Duodenal mucosa (tissue), 2 donors: ENCODE results near the gene FBXW12.

ENCODE experiments used
- H3K27ac ChIP-seq: one replicate; pipeline ENCODE4 v1.7.0; 2013; ENCODE audit warnings: low read depth, low read length
- H3K27me3 ChIP-seq, 2 donors: one replicate each; pipeline ENCODE4 v1.7.0; 2013; ENCODE audit warnings: low read length in 2 of 2, control low read depth in 1 of 2; ENCODE audit not compliant: insufficient read depth in 2 of 2, control insufficient read depth in 1 of 2
- H3K36me3 ChIP-seq, 2 donors: one replicate each; pipeline ENCODE4 v1.7.0; 2013; ENCODE audit warnings: low read length in 2 of 2, control low read depth in 1 of 2; ENCODE audit not compliant: insufficient read depth in 2 of 2, control insufficient read depth in 1 of 2
- H3K4me1 ChIP-seq, 2 donors: one replicate each; pipeline ENCODE4 v1.7.0; 2013; ENCODE audit warnings: low read length in 2 of 2, control low read depth in 1 of 2; ENCODE audit not compliant: insufficient read depth in 2 of 2, control insufficient read depth in 1 of 2
- H3K4me3 ChIP-seq, 2 donors: one replicate each; pipeline ENCODE4 v1.7.0; 2013; ENCODE audit warnings: low read length in 2 of 2, low read depth in 1 of 2
- H3K9ac ChIP-seq, 2 donors: one replicate each; pipeline ENCODE4 v1.7.0; 2013; ENCODE audit warnings: low read length in 2 of 2, low read depth in 1 of 2
- H3K9me3 ChIP-seq, 2 donors: one replicate each; pipeline ENCODE4 v1.7.0; 2013; ENCODE audit warnings: low read length in 2 of 2, control low read depth in 1 of 2; ENCODE audit not compliant: control insufficient read depth in 1 of 2

Gene FBXW12

GRCh38 chr3:48407542-48408099, 35.6 kb downstream of the FBXW12 start:
- Histone ChIP-seq H3K27me3 (no peaks in the 10 kb centered on the region), H3K27ac (no peak overlapping the region), H3K4me1 (no peaks in the 10 kb centered on the region), H3K36me3 (peaks cover 54 to 91% of the 10 kb centered on the region in 2 donors), H3K4me3 (no peak overlapping the region), H3K9me3 (no peaks in the 10 kb centered on the region), H3K9ac (no peak overlapping the region)

- H3K27ac ChIP-seq: no peak overlapping the region
- no peaks in the 10 kb centered on the region for H3K27me3 ChIP-seq
- H3K4me1 ChIP-seq: no peaks in the 10 kb centered on the region
- no peaks in the 10 kb centered on the region for H3K9me3 ChIP-seq
- H3K4me3 ChIP-seq: no peak overlapping the region
- H3K36me3 ChIP-seq: peaks cover 59 to 93% of the 10 kb centered on the region in 2 donors
- no peak overlapping the region for H3K9ac ChIP-seq
Measured at GRCh38 chr3:48408823-48409281, 36.8 kb downstream of the FBXW12 start.

GRCh38 chr3:48409291-48410201, 37.5 kb downstream of the FBXW12 start:
- no peak overlapping the region for H3K9ac ChIP-seq
- H3K9me3 ChIP-seq: no peaks in the 10 kb centered on the region
- H3K4me3 ChIP-seq: no peak overlapping the region
- peaks cover 62 to 93% of the 10 kb centered on the region in 2 donors for H3K36me3 ChIP-seq
- no peak overlapping the region for H3K27ac ChIP-seq
- H3K27me3 ChIP-seq: no peaks in the 10 kb centered on the region
- no peaks in the 10 kb centered on the region for H3K4me1 ChIP-seq

- Histone ChIP-seq H3K27me3 (no peaks in the 10 kb centered on the region), H3K9me3 (no peaks in the 10 kb centered on the region), H3K9ac (no peak overlapping the region), H3K36me3 (peaks cover 65 to 93% of the 10 kb centered on the region in 2 donors), H3K4me1 (no peaks in the 10 kb centered on the region), H3K4me3 (no peak overlapping the region), H3K27ac (no peak overlapping the region)
Measured at GRCh38 chr3:48410205-48411040, 38.4 kb downstream of the FBXW12 start.

GRCh38 chr3:48411041-48411588, 39.1 kb downstream of the FBXW12 start:
- Histone ChIP-seq H3K4me3 (no peak overlapping the region), H3K9ac (no peak overlapping the region), H3K27me3 (no peaks in the 10 kb centered on the region), H3K36me3 (peaks cover 67 to 93% of the 10 kb centered on the region in 2 donors), H3K4me1 (no peaks in the 10 kb centered on the region), H3K27ac (no peak overlapping the region), H3K9me3 (no peaks in the 10 kb centered on the region)

- no peak overlapping the region for H3K9ac ChIP-seq
- H3K36me3 ChIP-seq: peaks cover 64 to 93% of the 10 kb centered on the region in 2 donors
- no peaks in the 10 kb centered on the region for H3K4me1 ChIP-seq
- H3K4me3 ChIP-seq: no peak overlapping the region
- no peak overlapping the region for H3K27ac ChIP-seq
- no peaks in the 10 kb centered on the region for H3K27me3 ChIP-seq
- no peaks in the 10 kb centered on the region for H3K9me3 ChIP-seq
Measured at GRCh38 chr3:48411606-48412374, 39.8 kb downstream of the FBXW12 start.

- peaks cover 64 to 93% of the 10 kb centered on the region in 2 donors for H3K36me3 ChIP-seq
- H3K27me3 ChIP-seq: no peaks in the 10 kb centered on the region
- H3K4me1 ChIP-seq: no peaks in the 10 kb centered on the region
- H3K4me3 ChIP-seq: no peak overlapping the region
- no peak overlapping the region for H3K27ac ChIP-seq
- H3K9ac ChIP-seq: no peak overlapping the region
- H3K9me3 ChIP-seq: no peaks in the 10 kb centered on the region
Measured at GRCh38 chr3:48412375-48413001, 40.5 kb downstream of the FBXW12 start.

- no peak overlapping the region for H3K4me3 ChIP-seq
- no peak overlapping the region for H3K9ac ChIP-seq
- no peak overlapping the region for H3K27ac ChIP-seq
- peaks cover 67 to 97% of the 10 kb centered on the region in 2 donors for H3K36me3 ChIP-seq
- no peaks in the 10 kb centered on the region for H3K4me1 ChIP-seq
- no peaks in the 10 kb centered on the region for H3K9me3 ChIP-seq
- no peaks in the 10 kb centered on the region for H3K27me3 ChIP-seq
Measured at GRCh38 chr3:48413086-48413485, 41.1 kb downstream of the FBXW12 start.

- no peaks in the 10 kb centered on the region for H3K4me1 ChIP-seq
- no peak overlapping the region for H3K4me3 ChIP-seq
- H3K9me3 ChIP-seq: no peaks in the 10 kb centered on the region
- no peak overlapping the region for H3K27ac ChIP-seq
- H3K27me3 ChIP-seq: no peaks in the 10 kb centered on the region
- no peak overlapping the region for H3K9ac ChIP-seq
- peaks cover 70 to 97% of the 10 kb centered on the region in 2 donors for H3K36me3 ChIP-seq
Measured at GRCh38 chr3:48413611-48414010, 41.6 kb downstream of the FBXW12 start.
